Keratinocyte (primary cell): ENCODE results near the gene PITPNC1. TPM values are rescaled to one million over a fixed set of nuclear protein-coding genes. Genes with fewer than 3 reads are reported as not detected.

Experiments used
- DNase-seq: peaks from one replicate; pipeline ENCODE4 v3.0.0-alpha.2; 2011; ENCODE audit warnings: low read depth, missing footprints, low spot score
- FAIRE-seq: peaks from 2 replicates; lab custom pipeline; 2011; peaks lifted over from hg19 to GRCh38; lab: Jason Lieb, UNC
- H2AFZ ChIP-seq: 2 replicates; pipeline ENCODE4 v1.6.0; 2012; ENCODE audit warnings: low read length, control low read depth, inconsistent platforms; ENCODE audit not compliant: control insufficient read depth
- H3K27ac ChIP-seq: 2 replicates; pipeline ENCODE4 v1.5.1; 2011; ENCODE audit warnings: low read length; ENCODE audit not compliant: control insufficient read depth, insufficient read depth
- H3K27me3 ChIP-seq: 3 replicates; pipeline ENCODE4 v1.6.0; 2011; ENCODE audit warnings: low read length; ENCODE audit not compliant: control insufficient read depth, insufficient read depth; ENCODE audit errors: extremely low read depth
- H3K36me3 ChIP-seq, 2 experiments: 2 replicates in 1 of 2; 3 replicates in 1 of 2; pipeline ENCODE4 v1.5.1; 2011; ENCODE audit warnings: low read length in 2 of 2, mild to moderate bottlenecking in 1 of 2; ENCODE audit not compliant: control insufficient read depth in 2 of 2, insufficient read depth in 2 of 2; ENCODE audit errors: extremely low read depth in 1 of 2
- H3K4me1 ChIP-seq: 3 replicates; pipeline ENCODE4 v1.5.1; 2011; ENCODE audit warnings: low read length; ENCODE audit not compliant: control insufficient read depth, insufficient read depth; ENCODE audit errors: extremely low read depth
- H3K4me2 ChIP-seq: 3 replicates; pipeline ENCODE4 v1.6.0; 2011; ENCODE audit warnings: low read depth, low read length; ENCODE audit not compliant: control insufficient read depth, insufficient read depth; ENCODE audit errors: extremely low read depth
- H3K4me3 ChIP-seq, 3 experiments: fragments of 200-600 bp in 1 of 3; sonication (generic) in 1 of 3; 2 replicates in 2 of 3; 3 replicates in 1 of 3; pipeline ENCODE4 v1.5.1; 2011 to 2016; ENCODE audit warnings: low read length in 3 of 3, mild to moderate bottlenecking in 3 of 3, control low read depth in 2 of 3, inconsistent platforms in 1 of 3, low read depth in 1 of 3, mixed read lengths in 1 of 3, mixed run types in 1 of 3, moderate library complexity in 1 of 3; ENCODE audit not compliant: control insufficient read depth in 2 of 3, insufficient read depth in 2 of 3; ENCODE audit errors: extremely low read depth in 1 of 3
- H3K79me2 ChIP-seq: 2 replicates; pipeline ENCODE4 v1.6.0; 2012; ENCODE audit warnings: low read length; ENCODE audit not compliant: control insufficient read depth, insufficient read depth
- H3K9ac ChIP-seq: 3 replicates; pipeline ENCODE4 v1.6.0; 2011; ENCODE audit warnings: low read length; ENCODE audit not compliant: control insufficient read depth, insufficient read depth; ENCODE audit errors: extremely low read depth
- H3K9me1 ChIP-seq: 3 replicates; pipeline ENCODE4 v1.6.0; 2011; ENCODE audit warnings: low read length; ENCODE audit not compliant: control insufficient read depth, insufficient read depth; ENCODE audit errors: extremely low read depth
- H3K9me3 ChIP-seq: 2 replicates; pipeline ENCODE4 v1.5.1; 2012; ENCODE audit warnings: low read depth, low read length; ENCODE audit not compliant: control insufficient read depth
- H4K20me1 ChIP-seq: 3 replicates; pipeline ENCODE4 v1.6.0; 2011; ENCODE audit warnings: low read length; ENCODE audit not compliant: control insufficient read depth, insufficient read depth; ENCODE audit errors: extremely low read depth
- EZH2 ChIP-seq: IDR thresholded peaks from one replicate; pipeline ENCODE4 v1.6.1; 2012; ENCODE audit warnings: inconsistent platforms, mild to moderate bottlenecking, low read length, moderate library complexity
- dilution Hi-C: fragments of 300-500 bp; cut with MboI; formaldehyde crosslinking; loops from one replicate; pipeline ENCODE4 v1.7.0; 2020; ENCODE audit warnings: low sequenced_read_pairs; ENCODE audit not compliant: extremely low pct_ligation_motif_present
- polyA plus RNA-seq, 5 experiments: library from polyadenylated mRNA; depleted of rRNA in 3 of 5; stranded (reverse) in 3 of 5; stranded (forward) in 1 of 5; unstranded in 1 of 5; fragments of >200 nt; gene quantifications; 1 replicate in 1 of 5; 2 replicates in 3 of 5; 3 replicates in 1 of 5; pipeline versions ENCODE4 v1.2.1 to v1.2.3, GENCODE V29; 2011 to 2012; ENCODE audit warnings: missing spikeins in 2 of 5, low read depth in 1 of 5, low replicate concordance in 1 of 5
- TF ChIP-seq, protein P1 (sequence below), 3 experiments: IDR thresholded peaks in 1 of 3; conservative IDR thresholded peaks in 1 of 3; optimal IDR thresholded peaks in 1 of 3; 2 replicates in 2 of 3; 3 replicates in 1 of 3; pipeline versions ENCODE3 to v1.5.1; 2011; ENCODE audit warnings: low read length in 3 of 3, mild to moderate bottlenecking in 3 of 3, moderate library complexity in 2 of 3, control low read depth in 1 of 3, inconsistent platforms in 1 of 3; ENCODE audit not compliant: insufficient read depth in 2 of 3; ENCODE audit errors: extremely low read depth in 1 of 3

Gene PITPNC1
- polyA plus RNA-seq, 1 donor (not counting 4 experiments of a cell fraction or from before 2014, with no cell fraction given): 24.8 TPM

DNA sequence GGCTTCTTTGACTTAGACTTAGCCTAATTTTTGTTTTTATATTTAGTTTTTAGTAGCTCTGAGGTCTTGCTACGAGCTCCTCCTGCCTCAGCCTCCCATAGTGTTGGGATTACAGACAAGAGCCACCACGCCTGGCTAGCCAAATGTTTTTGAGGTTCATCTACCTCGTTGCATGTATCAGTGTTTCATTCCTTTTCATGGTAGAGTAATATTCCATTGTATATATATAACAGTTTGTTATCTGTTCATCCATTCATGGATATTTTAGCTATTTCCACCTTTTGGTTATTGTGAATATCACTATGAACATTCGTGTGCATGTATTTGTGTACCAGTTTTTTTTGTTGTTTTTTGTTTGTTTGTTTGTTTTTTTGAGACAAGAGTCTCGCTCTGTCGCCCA lies 352.8 kb downstream of the PITPNC1 start:
- H3K9me1 ChIP-seq: no peaks in the 10 kb centered on the region
- TF ChIP-seq, protein P1, sequence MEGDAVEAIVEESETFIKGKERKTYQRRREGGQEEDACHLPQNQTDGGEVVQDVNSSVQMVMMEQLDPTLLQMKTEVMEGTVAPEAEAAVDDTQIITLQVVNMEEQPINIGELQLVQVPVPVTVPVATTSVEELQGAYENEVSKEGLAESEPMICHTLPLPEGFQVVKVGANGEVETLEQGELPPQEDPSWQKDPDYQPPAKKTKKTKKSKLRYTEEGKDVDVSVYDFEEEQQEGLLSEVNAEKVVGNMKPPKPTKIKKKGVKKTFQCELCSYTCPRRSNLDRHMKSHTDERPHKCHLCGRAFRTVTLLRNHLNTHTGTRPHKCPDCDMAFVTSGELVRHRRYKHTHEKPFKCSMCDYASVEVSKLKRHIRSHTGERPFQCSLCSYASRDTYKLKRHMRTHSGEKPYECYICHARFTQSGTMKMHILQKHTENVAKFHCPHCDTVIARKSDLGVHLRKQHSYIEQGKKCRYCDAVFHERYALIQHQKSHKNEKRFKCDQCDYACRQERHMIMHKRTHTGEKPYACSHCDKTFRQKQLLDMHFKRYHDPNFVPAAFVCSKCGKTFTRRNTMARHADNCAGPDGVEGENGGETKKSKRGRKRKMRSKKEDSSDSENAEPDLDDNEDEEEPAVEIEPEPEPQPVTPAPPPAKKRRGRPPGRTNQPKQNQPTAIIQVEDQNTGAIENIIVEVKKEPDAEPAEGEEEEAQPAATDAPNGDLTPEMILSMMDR (optimal IDR thresholded peaks at IDR 0.05 in 1 of 3, IDR thresholded peaks at IDR 0.05 in 1 of 3, conservative IDR thresholded peaks at IDR 0.05 in 1 of 3; ENCODE audit: extremely low read depth in 1 of 3, insufficient read depth in 2 of 3, low read length in 3 of 3): no peak
- TF ChIP-seq EZH2: no peak
- dilution Hi-C loops: no loop called here
- no peak overlapping the region for H2AFZ ChIP-seq
- no peak overlapping the region for H3K4me3 ChIP-seq
- peaks cover 22% of the 10 kb centered on the region for H3K79me2 ChIP-seq
- H3K9ac ChIP-seq: no peak overlapping the region
- H3K36me3 ChIP-seq: peaks cover 11 to 41% of the 10 kb centered on the region in 2 experiments
- H3K9me3 ChIP-seq: no peaks in the 10 kb centered on the region
- no peaks in the 10 kb centered on the region for H3K4me1 ChIP-seq
- no peaks in the 10 kb centered on the region for H4K20me1 ChIP-seq
- FAIRE-seq: no peak
- H3K4me2 ChIP-seq: no peak overlapping the region
- H3K27ac ChIP-seq: no peak overlapping the region
- DNase-seq: no peak
- no peaks in the 10 kb centered on the region for H3K27me3 ChIP-seq

DNA sequence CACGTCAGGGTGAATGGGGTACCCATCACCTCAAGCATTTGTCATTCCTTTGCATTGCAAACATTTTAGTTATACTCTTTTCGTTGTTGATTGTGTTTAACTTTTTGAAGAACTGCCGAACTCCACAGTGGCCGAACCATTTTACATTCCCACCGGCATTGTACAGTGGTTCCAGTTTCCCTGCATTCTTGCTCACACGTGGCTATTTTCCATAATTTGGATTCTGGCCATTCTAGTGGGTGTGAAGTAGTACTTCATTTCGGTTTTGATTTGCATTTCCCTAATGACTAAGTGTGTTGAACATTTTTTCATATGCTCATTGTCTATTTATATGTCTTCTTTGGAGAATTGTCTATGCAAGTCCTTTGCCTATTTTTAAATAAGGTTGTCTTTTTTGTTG lies 353.6 kb downstream of the PITPNC1 start:
- Histone ChIP-seq H3K9ac (no peak overlapping the region), H3K79me2 (peaks cover 22% of the 10 kb centered on the region), H4K20me1 (no peaks in the 10 kb centered on the region)

More for the DNA sequence above, 353.6 kb downstream of the PITPNC1 start:
- Histone ChIP-seq H3K4me3 (no peak overlapping the region), H3K4me2 (no peak overlapping the region), H3K4me1 (no peaks in the 10 kb centered on the region), H3K9me3 (no peaks in the 10 kb centered on the region), H3K27me3 (no peaks in the 10 kb centered on the region), H3K27ac (no peak overlapping the region), H3K36me3 (peaks cover 9 to 41% of the 10 kb centered on the region in 2 experiments), H3K9me1 (no peaks in the 10 kb centered on the region), H2AFZ (no peak overlapping the region)
- TF ChIP-seq EZH2: no peak
- TF ChIP-seq, protein P1 (optimal IDR thresholded peaks at IDR 0.05 in 1 of 3, IDR thresholded peaks at IDR 0.05 in 1 of 3, conservative IDR thresholded peaks at IDR 0.05 in 1 of 3; ENCODE audit: extremely low read depth in 1 of 3, insufficient read depth in 2 of 3, low read length in 3 of 3): no peak
- dilution Hi-C loops: no loop called here
- FAIRE-seq (no peak), DNase-seq (no peak)
